GM12878 (cell line): ENCODE measurements around the gene GPATCH2L. TPM values are rescaled to one million over a fixed set of nuclear protein-coding genes. Genes with fewer than 3 reads are reported as not detected.
A peak's percentile ranks its signal among the peaks of the same experiment; 100 is the strongest.

Source experiments
- ASH2L ChIP-seq: fragments of 300-600, 200-600 bp; sonication (generic); IDR thresholded peaks from 2 replicates; pipeline ENCODE4 v1.6.1; 2017; ENCODE audit warnings: low read depth, mild to moderate bottlenecking, borderline replicate concordance
- CBX5 ChIP-seq: sonication (generic); IDR thresholded peaks from 2 replicates; pipeline ENCODE4 v1.6.1; 2016; ENCODE audit warnings: low read depth, moderate library complexity, mild to moderate bottlenecking, inconsistent platforms
- CREB1 ChIP-seq: IDR thresholded peaks from 2 replicates; pipeline ENCODE4 v1.6.1; 2012; ENCODE audit warnings: low read depth, mild to moderate bottlenecking, inconsistent platforms
- DPF2 ChIP-seq: fragments of 450-650 bp; IDR thresholded peaks from 2 replicates; pipeline ENCODE4 v1.6.1; 2017; ENCODE audit warnings: mild to moderate bottlenecking
- FOS ChIP-seq: IDR thresholded peaks from 3 replicates; pipeline ENCODE4 v1.6.1; 2011; ENCODE audit warnings: borderline replicate concordance; ENCODE audit not compliant: insufficient read length; ENCODE audit errors: extremely low read depth
- HCFC1 ChIP-seq: fragments of 150-350 bp; IDR thresholded peaks from 2 replicates; pipeline ENCODE4 v1.6.1; 2014; ENCODE audit warnings: low read length
- HDGF ChIP-seq: fragments of 450-650 bp; IDR thresholded peaks from 2 replicates; pipeline ENCODE4 v1.6.1; 2016; ENCODE audit warnings: antibody characterized with exemption
- IRF3 ChIP-seq: fragments of 450-650 bp; IDR thresholded peaks from 2 replicates; pipeline ENCODE4 v1.6.1; 2014; ENCODE audit warnings: mild to moderate bottlenecking
- LARP7 ChIP-seq: fragments of 450-650 bp; IDR thresholded peaks from 2 replicates; pipeline ENCODE4 v1.6.1; 2017; ENCODE audit warnings: mild to moderate bottlenecking
- NKRF ChIP-seq: fragments of 450-650 bp; conservative IDR thresholded peaks from 2 replicates; pipeline ENCODE4 v1.6.1; 2017; ENCODE audit warnings: mild to moderate bottlenecking, moderate library complexity
- NR2F1 ChIP-seq: fragments of 450-650 bp; conservative IDR thresholded peaks from 2 replicates; pipeline ENCODE4 v1.6.1; 2017; ENCODE audit warnings: mild to moderate bottlenecking
- RAD21 ChIP-seq: IDR thresholded peaks from 2 replicates; pipeline ENCODE4 v1.6.1; 2011; ENCODE audit warnings: mild to moderate bottlenecking, low read depth, low read length, moderate library complexity; ENCODE audit not compliant: insufficient read depth
- RBBP5 ChIP-seq: fragments of 200-600 bp; sonication (generic); conservative IDR thresholded peaks from 2 replicates; pipeline ENCODE4 v1.6.1; 2016
- SREBF2 ChIP-seq: IDR thresholded peaks from 2 replicates; pipeline ENCODE4 v1.6.1; 2012; ENCODE audit warnings: mild to moderate bottlenecking, low read length
- STAT1 ChIP-seq: fragments of 450-650 bp; conservative IDR thresholded peaks from 2 replicates; pipeline ENCODE4 v1.6.1; 2014; ENCODE audit warnings: antibody characterized with exemption, mild to moderate bottlenecking
- TCF3 ChIP-seq: IDR thresholded peaks from 2 replicates; pipeline ENCODE4 v1.6.1; 2012; ENCODE audit warnings: low read depth, mild to moderate bottlenecking, low read length, borderline replicate concordance; ENCODE audit not compliant: insufficient read depth
- ZBTB33 ChIP-seq: fragments of 450-650 bp; IDR thresholded peaks from 2 replicates; pipeline ENCODE4 v1.6.1; 2017; ENCODE audit warnings: mild to moderate bottlenecking
- polyA plus RNA-seq, 11 experiments: library from polyadenylated mRNA; depleted of rRNA in 4 of 11; unstranded in 6 of 11; stranded (reverse) in 5 of 11; fragments of >200 nt; fragmentation: Nextera tagmentation in 4 of 11; fragmentation: Illumina TruSeq in 1 of 11; extraction: Ambion mirVana in 4 of 11; extraction: Trizol in 1 of 11; gene quantifications; 1 replicate in 1 of 11; 2 replicates in 10 of 11; pipeline versions ENCODE4 v1.2.1 to v1.2.3, GENCODE V29; 2011 to 2016; ENCODE audit warnings: inconsistent platforms in 2 of 11, missing spikeins in 2 of 11, low read depth in 1 of 11
- total RNA-seq, 4 experiments: library from RNA; depleted of rRNA in 3 of 4; stranded (reverse); fragments of >200 nt in 3 of 4; fragmentation: Illumina TruSeq in 1 of 4; extraction: Trizol in 1 of 4; gene quantifications; 2 replicates each; pipeline versions ENCODE4 v1.2.1 to v1.2.3, GENCODE V29; 2013 to 2021
- TF ChIP-seq, protein P1 (sequence below): IDR thresholded peaks from 2 replicates; pipeline ENCODE4 v1.6.1; 2011; ENCODE audit warnings: mild to moderate bottlenecking, low read depth, low read length, moderate library complexity; ENCODE audit not compliant: insufficient replicate concordance
- TF ChIP-seq, protein P2 (sequence below): IDR thresholded peaks from 2 replicates; pipeline ENCODE4 v1.6.1; 2012; ENCODE audit warnings: improper control_type of control experiment, low read depth, low read length; ENCODE audit not compliant: insufficient replicate concordance

The GPATCH2L gene
- total and polyA plus RNA-seq, 10 of the 15 experiments (the other 5 are each of a cell fraction or from before 2014, with no cell fraction given), result 9.1 to 50.9 (median 24.4) TPM

GRCh38 chr14:76228138-76228537 lies 76.4 kb downstream of the GPATCH2L start (continued):
- TF ChIP-seq ASH2L (no peak), STAT1 (no peak), FOS (no peak), RBBP5 (no peak), RAD21 (no peak), LARP7 (no peak), TCF3 (no peak), CBX5 (no peak), NR2F1 (no peak), ZBTB33 (peak; percentile 42; the same call in 1 of the 2 replicates), CREB1 (no peak; the same call in 1 of the 2 replicates), HDGF (no peak), IRF3 (no peak), HCFC1 (no peak), SREBF2 (no peak), NKRF (no peak), DPF2 (0 out of 2 replicates have a peak, but pooled peaks have one; percentile 29)
- TF ChIP-seq, protein P1, sequence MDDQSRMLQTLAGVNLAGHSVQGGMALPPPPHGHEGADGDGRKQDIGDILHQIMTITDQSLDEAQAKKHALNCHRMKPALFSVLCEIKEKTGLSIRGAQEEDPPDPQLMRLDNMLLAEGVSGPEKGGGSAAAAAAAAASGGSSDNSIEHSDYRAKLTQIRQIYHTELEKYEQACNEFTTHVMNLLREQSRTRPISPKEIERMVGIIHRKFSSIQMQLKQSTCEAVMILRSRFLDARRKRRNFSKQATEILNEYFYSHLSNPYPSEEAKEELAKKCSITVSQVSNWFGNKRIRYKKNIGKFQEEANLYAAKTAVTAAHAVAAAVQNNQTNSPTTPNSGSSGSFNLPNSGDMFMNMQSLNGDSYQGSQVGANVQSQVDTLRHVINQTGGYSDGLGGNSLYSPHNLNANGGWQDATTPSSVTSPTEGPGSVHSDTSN, result no peak
- TF ChIP-seq, protein P2, sequence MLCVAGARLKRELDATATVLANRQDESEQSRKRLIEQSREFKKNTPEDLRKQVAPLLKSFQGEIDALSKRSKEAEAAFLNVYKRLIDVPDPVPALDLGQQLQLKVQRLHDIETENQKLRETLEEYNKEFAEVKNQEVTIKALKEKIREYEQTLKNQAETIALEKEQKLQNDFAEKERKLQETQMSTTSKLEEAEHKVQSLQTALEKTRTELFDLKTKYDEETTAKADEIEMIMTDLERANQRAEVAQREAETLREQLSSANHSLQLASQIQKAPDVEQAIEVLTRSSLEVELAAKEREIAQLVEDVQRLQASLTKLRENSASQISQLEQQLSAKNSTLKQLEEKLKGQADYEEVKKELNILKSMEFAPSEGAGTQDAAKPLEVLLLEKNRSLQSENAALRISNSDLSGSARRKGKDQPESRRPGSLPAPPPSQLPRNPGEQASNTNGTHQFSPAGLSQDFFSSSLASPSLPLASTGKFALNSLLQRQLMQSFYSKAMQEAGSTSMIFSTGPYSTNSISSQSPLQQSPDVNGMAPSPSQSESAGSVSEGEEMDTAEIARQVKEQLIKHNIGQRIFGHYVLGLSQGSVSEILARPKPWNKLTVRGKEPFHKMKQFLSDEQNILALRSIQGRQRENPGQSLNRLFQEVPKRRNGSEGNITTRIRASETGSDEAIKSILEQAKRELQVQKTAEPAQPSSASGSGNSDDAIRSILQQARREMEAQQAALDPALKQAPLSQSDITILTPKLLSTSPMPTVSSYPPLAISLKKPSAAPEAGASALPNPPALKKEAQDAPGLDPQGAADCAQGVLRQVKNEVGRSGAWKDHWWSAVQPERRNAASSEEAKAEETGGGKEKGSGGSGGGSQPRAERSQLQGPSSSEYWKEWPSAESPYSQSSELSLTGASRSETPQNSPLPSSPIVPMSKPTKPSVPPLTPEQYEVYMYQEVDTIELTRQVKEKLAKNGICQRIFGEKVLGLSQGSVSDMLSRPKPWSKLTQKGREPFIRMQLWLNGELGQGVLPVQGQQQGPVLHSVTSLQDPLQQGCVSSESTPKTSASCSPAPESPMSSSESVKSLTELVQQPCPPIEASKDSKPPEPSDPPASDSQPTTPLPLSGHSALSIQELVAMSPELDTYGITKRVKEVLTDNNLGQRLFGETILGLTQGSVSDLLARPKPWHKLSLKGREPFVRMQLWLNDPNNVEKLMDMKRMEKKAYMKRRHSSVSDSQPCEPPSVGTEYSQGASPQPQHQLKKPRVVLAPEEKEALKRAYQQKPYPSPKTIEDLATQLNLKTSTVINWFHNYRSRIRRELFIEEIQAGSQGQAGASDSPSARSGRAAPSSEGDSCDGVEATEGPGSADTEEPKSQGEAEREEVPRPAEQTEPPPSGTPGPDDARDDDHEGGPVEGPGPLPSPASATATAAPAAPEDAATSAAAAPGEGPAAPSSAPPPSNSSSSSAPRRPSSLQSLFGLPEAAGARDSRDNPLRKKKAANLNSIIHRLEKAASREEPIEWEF, result no peak
